GM18507 (cell line): ENCODE results near the gene CCDC66.
"Not testable (repeated sequence)": the region's sequence is repeated elsewhere in the genome, so short reads cannot be mapped to it uniquely, and the experiment has no call there.

Experiments
- DNase-seq: peaks from one replicate; pipeline ENCODE4 v3.0.0; 2011; ENCODE audit warnings: low read depth; ENCODE audit not compliant: insufficient read length; ENCODE audit errors: extremely low spot score
- FAIRE-seq: peaks from 2 replicates; lab custom pipeline; 2011; peaks lifted over from hg19 to GRCh38; lab: Jason Lieb, UNC

The CCDC66 gene

DNA sequence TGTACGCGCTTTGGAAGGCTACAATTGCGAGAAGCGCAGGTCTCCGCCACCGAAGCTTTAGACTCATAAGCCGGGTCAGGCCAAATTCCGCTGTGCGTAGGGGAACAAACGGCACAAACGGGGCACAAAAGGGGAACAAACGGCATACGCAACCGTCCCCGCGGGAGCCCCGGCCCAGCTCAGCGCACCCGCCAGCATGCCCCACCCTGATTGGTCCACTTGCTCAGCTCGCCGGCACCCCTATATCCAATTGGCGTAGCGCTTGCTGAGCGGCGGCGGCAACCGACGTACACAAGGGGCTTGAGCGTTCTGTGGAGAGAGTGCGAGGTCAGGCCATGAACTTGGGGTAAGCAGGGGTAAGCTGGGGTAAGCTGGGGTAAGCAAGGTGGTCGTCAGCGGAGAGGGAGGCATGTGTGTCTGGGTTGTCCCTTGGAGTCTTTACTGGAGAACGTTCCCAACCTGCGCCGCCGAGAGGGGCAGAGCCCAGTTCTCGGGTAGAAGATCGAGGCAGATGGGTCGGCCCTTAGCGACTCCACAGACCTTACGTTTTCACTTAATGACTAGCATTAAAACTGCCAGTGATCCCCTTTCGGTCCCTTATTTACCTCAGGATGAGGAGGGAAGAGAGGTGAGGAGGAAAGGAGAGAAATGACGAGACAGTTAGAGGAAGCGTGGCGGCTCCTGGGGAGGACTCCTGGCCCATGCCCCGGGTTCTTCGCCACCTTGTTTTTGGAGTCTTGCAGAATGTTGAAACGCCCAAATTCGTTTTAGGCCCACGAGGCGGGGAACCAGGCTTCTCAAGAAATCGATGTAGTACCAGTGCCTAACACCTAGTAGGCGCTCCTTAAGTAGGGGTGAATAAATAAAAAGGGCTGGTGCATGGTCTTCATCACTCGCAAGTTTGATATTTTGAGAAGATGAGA is at the start of gene CCDC66:
Gene CCDC66, plus strand, starts transcription at position 268 of the 923 bp plus-strand sequence. Its CDS starts 68 bp downstream, at position 336.
- DNase-seq, result peak; percentile 83
- FAIRE-seq, result peak; percentile 96

- no peak for FAIRE-seq
- DNase-seq, result no peak
These were observed 37.3 kb upstream of the CCDC66 start for GRCh38 chr3:56519641-56520040.

- DNase-seq, result no peak
- no peak for FAIRE-seq
These were observed 34.6 kb upstream of the CCDC66 start for GRCh38 chr3:56522374-56522773.

- FAIRE-seq, result no peak
- DNase-seq, result no peak
These were observed 31.7 kb upstream of the CCDC66 start for GRCh38 chr3:56525291-56525690.

GRCh38 chr3:56536735-56537134 is 20.2 kb upstream of the CCDC66 start:
- DNase-seq (no peak), FAIRE-seq (no peak)

DNA sequence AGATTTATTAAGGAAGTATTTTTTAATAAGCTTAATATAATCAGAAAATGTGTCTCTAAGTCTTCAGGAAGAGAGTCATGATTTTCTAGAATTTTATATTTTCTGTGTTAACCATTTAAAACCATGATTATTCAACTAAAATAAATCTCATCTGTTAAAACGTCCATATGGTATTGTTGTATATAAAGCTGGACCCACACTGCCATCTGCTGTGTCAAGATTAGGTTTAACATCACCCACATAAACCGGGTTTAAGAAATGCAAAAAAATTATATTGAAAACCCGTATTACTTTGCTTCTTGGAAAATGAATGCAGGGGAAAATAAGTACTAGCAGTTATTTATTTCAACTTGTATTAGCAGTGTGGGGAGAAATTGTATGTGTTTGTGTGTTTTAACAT is 9.5 kb upstream of the CCDC66 start:
- DNase-seq (no peak), FAIRE-seq (no peak)

- FAIRE-seq (no peak), DNase-seq (no peak)
These were observed 826 bp downstream of the CCDC66 start for GRCh38 chr3:56557831-56558170.

DNA sequence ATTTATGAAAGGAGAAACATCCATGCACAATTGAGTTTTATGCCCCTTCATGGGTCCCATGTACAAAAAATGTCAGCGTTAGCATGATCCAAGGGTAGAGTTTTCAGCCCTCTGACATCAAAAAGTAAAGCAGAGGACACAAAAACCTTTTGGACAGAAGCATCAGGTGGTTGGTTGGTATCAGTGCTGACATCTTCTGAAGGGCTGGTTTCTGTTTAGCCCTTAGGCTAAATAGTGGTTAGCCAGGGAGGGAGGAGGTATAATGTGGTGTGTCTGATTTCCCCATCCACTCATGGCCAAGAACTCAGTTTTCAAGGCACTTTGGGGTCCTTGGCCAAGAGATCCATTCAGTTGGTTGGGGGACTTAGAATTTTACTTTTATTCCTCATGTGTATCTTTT is 16.5 kb downstream of the CCDC66 start:
- FAIRE-seq, result no peak
- DNase-seq, result no peak

GRCh38 chr3:56581941-56582340 is 25.0 kb downstream of the CCDC66 start:
- not testable (repeated sequence) for DNase-seq, FAIRE-seq

- FAIRE-seq, DNase-seq: not testable (repeated sequence)
These were observed 27.3 kb downstream of the CCDC66 start for GRCh38 chr3:56584275-56584674.

- FAIRE-seq (no peak), DNase-seq (no peak)
These were observed 33.8 kb downstream of the CCDC66 start for GRCh38 chr3:56590814-56591213.

DNA sequence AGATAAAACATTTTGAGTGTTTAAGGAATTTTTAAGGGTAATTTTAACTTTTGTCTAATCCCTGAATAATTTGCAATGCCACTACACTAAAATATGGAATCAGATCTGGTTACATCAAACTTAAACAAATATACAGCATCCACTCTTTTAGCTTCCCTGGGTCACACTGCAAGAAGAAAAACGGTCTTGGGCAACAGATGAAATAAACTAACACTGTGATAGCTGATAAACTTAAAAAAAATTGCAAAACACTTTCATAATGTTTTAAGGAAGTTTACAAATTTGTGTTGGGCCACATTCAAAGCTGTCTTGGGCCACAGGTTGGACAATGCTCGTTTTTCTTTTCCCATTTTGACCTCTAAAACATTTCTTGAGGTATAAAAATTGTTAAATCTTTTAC is 34.3 kb downstream of the CCDC66 start:
- FAIRE-seq (no peak), DNase-seq (no peak)

GRCh38 chr3:56593455-56594158 is 36.6 kb downstream of the CCDC66 start:
- FAIRE-seq (no peak), DNase-seq (no peak)

GRCh38 chr3:56595975-56596840 is 39.2 kb downstream of the CCDC66 start:
- FAIRE-seq, result no peak

GRCh38 chr3:56608479-56608878 is 51.5 kb downstream of the CCDC66 start:
- not testable (repeated sequence) for DNase-seq, FAIRE-seq

More at GRCh38 chr3:56595975-56596840, 39.2 kb downstream of the CCDC66 start:
- DNase-seq, result no peak

GRCh38 chr3:56610669-56611335 is 53.8 kb downstream of the CCDC66 start:
- FAIRE-seq (no peak), DNase-seq (no peak)

DNA sequence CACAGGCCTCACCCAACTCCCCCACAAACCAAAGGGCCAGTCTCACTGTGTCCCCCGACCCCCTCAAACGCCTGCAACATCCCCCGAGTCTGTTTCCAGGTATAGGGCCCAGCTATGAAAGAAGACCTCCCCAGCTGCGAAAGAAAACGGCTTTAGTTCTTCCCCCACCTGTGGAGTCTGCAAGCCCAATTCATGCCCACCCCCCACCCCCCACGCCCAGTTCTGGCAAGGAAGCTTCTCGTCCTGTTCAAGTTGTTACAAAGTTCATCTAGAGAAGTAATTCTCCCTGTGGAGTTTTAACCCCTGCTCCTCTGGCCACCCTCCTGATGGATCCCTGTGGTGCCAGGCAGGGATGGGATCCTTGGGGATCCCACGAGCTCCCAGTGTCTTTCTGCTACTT is 54.4 kb downstream of the CCDC66 start:
- no peak for FAIRE-seq
- no peak for DNase-seq

GRCh38 chr3:56612146-56612545 is 55.2 kb downstream of the CCDC66 start:
- FAIRE-seq (no peak), DNase-seq (no peak)

DNA sequence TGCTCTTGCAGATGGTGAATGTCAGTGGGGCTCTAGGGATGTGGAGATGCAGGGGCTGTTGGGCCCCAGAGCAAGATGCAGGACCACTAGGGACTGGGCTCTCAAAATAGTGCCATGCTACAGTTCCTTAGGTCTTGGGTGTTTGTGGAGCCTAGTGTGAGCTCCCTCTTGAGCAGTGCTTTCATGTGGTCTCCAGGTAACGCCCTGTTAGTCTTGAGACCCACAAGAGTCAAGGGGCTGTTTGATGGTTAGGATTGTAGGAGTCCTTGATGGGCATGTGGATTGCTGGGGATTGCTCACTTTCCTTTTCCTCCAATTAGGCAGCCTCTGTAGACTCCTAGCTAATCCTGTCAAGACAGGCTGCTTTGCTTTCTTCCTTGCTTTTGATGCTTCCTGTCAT is 56.0 kb downstream of the CCDC66 start:
- DNase-seq, result no peak
- no peak for FAIRE-seq
